HUES48 (cell line): ENCODE results near the gene SUSD3.

Source experiments
- H3K27ac ChIP-seq: one replicate; pipeline ENCODE4 v1.7.0; 2013; ENCODE audit warnings: low read depth, low read length, inconsistent platforms
- H3K27me3 ChIP-seq: 2 replicates; pipeline ENCODE4 v1.6.1; 2013; ENCODE audit warnings: mild to moderate bottlenecking, low read length; ENCODE audit not compliant: control insufficient read depth, insufficient read depth
- H3K36me3 ChIP-seq: 2 replicates; pipeline ENCODE4 v1.6.1; 2013; ENCODE audit warnings: low read length; ENCODE audit not compliant: control insufficient read depth, insufficient read depth
- H3K4me1 ChIP-seq: 2 replicates; pipeline ENCODE4 v1.6.1; 2013; ENCODE audit warnings: mild to moderate bottlenecking, low read length; ENCODE audit not compliant: control insufficient read depth, insufficient read depth
- H3K4me3 ChIP-seq: 2 replicates; pipeline ENCODE4 v1.5.1; 2013; ENCODE audit warnings: mild to moderate bottlenecking, low read depth, low read length
- H3K9ac ChIP-seq: 2 replicates; pipeline ENCODE4 v1.6.1; 2013; ENCODE audit warnings: mild to moderate bottlenecking, low read depth, low read length, moderate library complexity
- H3K9me3 ChIP-seq: 2 replicates; pipeline ENCODE4 v1.6.1; 2013; ENCODE audit warnings: low read length; ENCODE audit not compliant: control insufficient read depth, insufficient read depth

The SUSD3 gene

DNA sequence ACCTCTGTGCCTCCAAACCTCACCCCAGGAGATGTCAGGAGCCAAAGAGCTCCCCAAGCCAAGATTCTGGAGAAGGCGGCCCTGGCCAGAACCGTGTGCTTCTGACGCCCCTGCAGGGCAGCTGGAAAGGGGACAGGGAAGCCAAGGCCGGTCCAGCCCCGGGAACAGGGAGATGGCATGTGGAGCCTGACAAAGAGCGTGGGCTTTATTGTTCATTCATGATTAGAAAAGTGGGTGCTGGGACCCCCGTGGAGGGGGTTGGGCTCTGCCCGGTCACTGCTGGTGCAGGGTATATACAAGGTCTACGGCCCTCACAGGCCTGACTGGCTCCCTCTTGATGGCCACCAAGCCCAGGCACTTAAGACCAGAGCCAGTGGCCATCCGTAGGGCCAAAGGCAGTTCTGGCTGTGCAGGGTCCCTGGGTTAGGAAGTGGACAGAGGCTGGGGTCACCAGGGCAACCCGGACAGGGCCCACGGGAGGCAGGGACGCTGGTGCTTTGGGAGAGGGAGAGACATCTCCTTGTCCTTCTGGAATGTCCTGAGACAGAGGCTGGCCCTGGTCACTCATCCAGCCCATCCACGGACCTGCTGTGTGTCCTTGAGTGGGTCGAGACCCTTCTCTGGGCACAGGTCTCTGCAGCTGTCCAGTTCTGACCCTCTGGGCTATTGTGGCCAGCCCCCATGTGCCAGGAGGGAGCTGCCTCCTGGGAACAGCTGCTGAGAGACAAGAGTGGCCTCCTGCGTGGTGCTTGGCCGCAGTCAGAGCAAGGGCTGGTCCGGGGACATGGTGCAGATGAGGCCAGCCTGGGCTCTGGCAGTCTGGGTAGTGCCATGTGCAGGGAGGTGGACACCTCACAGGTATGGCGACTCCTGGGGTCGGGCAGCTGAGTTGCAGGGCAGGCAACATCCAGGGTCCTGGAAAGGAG lies 63.1 kb downstream of the SUSD3 start:
- H3K4me3 ChIP-seq = no peak overlapping the region
- no peaks in the 10 kb centered on the region for H3K9me3 ChIP-seq
- H3K9ac ChIP-seq = no peak overlapping the region
- H3K27ac ChIP-seq = no peak overlapping the region
- peaks cover 2% of the 10 kb centered on the region; the same call in 1 of the 2 replicates for H3K4me1 ChIP-seq
- peaks cover 13% of the 10 kb centered on the region for H3K36me3 ChIP-seq
- no peaks in the 10 kb centered on the region for H3K27me3 ChIP-seq

DNA sequence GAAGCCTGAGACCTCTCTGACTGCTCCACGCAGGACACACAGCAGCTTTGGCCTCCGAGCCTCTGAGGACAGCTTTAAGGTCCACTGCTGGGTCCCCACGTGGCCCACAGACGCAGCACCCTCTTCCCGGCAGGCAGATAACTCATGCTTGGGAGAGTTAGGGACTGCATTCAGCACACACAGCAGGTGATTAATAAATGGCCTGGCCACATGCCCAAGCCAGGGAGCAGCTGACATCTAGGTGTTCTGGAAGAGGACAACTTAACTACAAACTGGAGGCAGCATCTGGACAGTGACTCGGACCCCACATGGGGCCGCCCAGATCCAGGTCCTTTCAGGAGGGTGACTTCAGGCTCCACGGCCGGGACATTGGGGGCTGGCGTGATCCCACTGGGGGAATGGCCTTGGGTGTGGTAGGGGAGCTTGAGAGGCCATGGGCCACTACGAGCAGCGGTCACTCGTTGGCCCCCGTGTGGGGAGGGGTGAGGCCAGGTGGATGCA lies 64.3 kb downstream of the SUSD3 start:
- Histone ChIP-seq H3K9me3 (no peaks in the 10 kb centered on the region), H3K27ac (no peak overlapping the region), H3K4me3 (no peak overlapping the region), H3K4me1 (peaks cover 10% of the 10 kb centered on the region), H3K36me3 (peaks cover 13% of the 10 kb centered on the region), H3K27me3 (no peaks in the 10 kb centered on the region), H3K9ac (no peak overlapping the region)

DNA sequence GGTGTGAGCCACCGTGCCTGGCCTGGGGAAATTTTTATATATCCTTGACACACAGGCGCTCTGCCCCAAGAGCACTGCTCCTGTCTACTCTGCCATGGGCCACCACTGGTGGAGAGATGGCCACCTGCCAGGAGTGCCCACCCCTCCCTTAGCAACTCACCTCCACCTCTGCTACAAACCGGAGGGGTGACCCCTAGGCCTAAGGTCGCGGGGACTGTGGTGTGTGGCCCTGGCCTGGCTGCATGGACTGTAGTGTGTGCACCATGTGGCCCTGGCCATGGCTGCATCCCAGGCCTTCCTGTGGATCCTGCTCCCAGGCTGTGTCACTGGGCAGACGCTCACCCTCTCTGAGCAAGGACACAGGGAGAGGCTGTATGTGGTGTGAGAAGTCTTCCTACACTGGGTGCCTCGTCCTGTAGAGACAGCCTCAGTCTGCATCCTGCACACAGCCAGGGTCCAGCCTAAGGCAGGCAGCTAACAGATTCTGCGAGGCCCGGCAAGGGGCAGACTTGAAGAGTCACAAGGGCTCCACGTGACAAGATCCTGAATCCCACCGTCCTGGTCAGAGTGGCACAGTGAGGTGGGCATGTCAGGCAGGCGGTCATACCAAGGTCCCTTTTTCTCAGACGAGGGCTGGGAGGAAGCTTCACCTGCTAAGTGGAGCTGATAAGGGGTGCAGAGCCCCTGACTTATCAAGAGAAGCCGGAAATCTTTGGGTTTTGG lies 65.2 kb downstream of the SUSD3 start:
- H3K36me3 ChIP-seq = peaks cover 13% of the 10 kb centered on the region
- no peak overlapping the region for H3K27ac ChIP-seq
- no peaks in the 10 kb centered on the region for H3K27me3 ChIP-seq
- no peaks in the 10 kb centered on the region for H3K9me3 ChIP-seq
- peaks cover 10% of the 10 kb centered on the region for H3K4me1 ChIP-seq
- H3K9ac ChIP-seq = no peak overlapping the region
- no peak overlapping the region for H3K4me3 ChIP-seq

DNA sequence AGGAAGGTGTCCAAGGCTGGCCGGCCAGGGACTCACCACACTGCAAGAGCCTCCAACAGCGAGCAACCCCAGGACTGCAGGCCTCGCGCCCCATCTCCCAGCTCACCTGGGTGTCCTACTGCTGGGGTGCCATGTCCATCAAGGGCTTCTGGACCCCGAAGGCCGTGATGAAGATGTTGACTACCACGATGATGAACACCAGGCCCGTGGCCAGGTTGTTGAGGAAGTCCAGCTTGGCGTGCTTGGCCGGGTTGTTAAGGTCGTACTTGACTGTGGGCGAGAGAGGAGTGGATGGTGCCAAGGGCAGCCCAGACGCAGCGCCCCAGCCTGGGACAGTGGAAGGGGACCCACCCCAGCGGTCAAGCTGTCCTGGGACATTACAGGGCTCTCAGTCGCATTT lies 66.3 kb downstream of the SUSD3 start:
- peaks cover 13% of the 10 kb centered on the region for H3K36me3 ChIP-seq
- H3K4me3 ChIP-seq = no peak overlapping the region
- H3K4me1 ChIP-seq = peaks cover 10% of the 10 kb centered on the region

DNA sequence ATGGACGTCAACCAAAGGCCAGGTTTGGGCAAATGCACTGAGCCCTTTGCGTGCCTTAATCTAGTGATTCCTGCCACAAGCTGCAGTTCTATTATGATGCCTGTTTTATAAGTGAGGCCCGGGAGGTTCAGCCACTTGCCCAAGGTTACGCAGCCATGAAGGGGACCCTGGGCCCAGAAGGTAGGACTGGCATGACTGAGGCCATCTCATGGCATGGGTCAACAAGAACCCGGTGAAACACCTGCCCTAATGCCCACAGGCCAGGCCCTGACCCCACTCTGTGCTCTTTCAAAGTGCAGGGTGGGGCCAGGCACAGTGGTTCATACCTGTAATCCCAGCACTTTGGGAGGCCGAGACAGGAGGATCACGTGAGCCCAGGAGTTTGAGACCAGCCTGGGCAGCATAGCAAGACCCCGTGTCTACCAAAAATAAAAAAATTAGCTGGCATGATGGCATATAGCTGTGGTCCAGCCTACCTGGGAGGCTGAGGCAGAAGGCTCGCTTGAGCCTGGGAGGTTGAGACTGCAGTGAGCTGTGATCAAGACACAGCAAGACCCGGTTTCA lies 66.9 kb downstream of the SUSD3 start:
- H3K27me3 ChIP-seq = no peaks in the 10 kb centered on the region

More for the DNA sequence above, 66.3 kb downstream of the SUSD3 start:
- Histone ChIP-seq H3K9me3 (no peaks in the 10 kb centered on the region), H3K27me3 (no peaks in the 10 kb centered on the region), H3K27ac (no peak overlapping the region), H3K9ac (no peak overlapping the region)

DNA sequence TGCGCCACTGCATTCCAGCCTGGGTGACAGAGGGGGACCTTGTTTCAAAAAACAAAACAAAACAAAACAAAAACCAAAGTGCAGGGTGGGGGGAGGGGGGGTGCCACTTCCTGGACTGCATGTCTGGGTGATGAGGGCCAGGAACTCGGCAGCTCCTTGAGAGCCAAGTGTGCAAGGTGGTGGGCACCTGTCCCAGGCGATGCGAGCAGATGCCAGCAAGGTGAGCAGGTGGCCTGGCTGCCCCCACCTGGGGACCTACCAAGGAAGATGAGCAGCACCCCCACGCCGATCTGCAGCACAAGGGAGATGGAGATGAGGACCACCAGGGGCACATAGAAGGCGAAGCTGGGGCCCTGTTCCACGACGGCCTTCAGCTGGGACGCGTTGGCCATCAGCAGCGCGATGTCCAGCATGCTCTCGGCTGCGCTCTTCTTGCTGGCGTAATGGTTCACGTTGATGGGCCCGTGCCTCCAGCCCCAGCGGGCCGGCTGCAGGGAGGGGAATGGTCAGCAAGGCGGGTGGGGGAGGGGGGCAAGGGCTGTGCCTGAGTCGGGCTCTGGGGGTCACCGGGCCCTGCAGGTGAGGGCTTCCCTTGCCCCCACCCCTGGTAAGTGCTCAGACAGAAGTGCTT lies 67.8 kb downstream of the SUSD3 start:
- H3K27ac ChIP-seq = no peak overlapping the region

More for the DNA sequence above, 66.9 kb downstream of the SUSD3 start:
- Histone ChIP-seq H3K9me3 (no peaks in the 10 kb centered on the region), H3K9ac (no peak overlapping the region), H3K36me3 (peaks cover 13% of the 10 kb centered on the region), H3K27ac (no peak overlapping the region), H3K4me1 (peaks cover 10% of the 10 kb centered on the region), H3K4me3 (no peak overlapping the region)

DNA sequence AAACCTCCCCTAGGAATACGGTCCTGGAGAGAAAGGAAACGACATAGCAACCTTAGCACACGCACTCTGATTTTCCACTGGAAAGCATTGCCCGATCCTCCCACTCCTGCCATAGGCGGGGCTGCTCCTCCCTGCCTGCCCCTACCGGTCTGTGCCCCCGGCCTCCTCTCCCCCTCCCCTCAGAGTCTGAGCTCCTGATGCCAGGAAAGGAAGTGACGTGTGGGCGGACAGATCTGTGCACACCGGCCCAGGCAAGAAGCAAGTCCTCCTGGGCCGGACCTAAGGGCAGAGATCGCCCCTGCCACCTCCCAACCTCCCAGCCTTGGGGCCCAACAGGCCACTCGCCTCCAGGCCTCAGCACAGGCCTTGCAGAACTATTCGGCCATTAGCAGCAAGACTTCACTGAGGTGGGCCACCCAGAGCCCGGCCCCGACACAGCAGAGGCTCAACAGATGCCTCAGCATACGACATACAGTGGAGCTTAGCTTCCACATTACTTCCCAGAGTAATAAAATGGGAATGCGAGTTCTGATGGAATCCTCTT lies 68.4 kb downstream of the SUSD3 start:
- H3K4me1 ChIP-seq = peaks cover 10% of the 10 kb centered on the region
- no peaks in the 10 kb centered on the region for H3K9me3 ChIP-seq
- H3K9ac ChIP-seq = no peak overlapping the region
- peaks cover 13% of the 10 kb centered on the region for H3K36me3 ChIP-seq
- H3K27me3 ChIP-seq = no peaks in the 10 kb centered on the region
- H3K4me3 ChIP-seq = no peak overlapping the region
- H3K27ac ChIP-seq = no peak overlapping the region

More for the DNA sequence above, 67.8 kb downstream of the SUSD3 start:
- Histone ChIP-seq H3K36me3 (peaks cover 13% of the 10 kb centered on the region), H3K27me3 (no peaks in the 10 kb centered on the region), H3K9ac (no peak overlapping the region), H3K4me3 (no peak overlapping the region), H3K4me1 (peaks cover 10% of the 10 kb centered on the region), H3K9me3 (no peaks in the 10 kb centered on the region)

DNA sequence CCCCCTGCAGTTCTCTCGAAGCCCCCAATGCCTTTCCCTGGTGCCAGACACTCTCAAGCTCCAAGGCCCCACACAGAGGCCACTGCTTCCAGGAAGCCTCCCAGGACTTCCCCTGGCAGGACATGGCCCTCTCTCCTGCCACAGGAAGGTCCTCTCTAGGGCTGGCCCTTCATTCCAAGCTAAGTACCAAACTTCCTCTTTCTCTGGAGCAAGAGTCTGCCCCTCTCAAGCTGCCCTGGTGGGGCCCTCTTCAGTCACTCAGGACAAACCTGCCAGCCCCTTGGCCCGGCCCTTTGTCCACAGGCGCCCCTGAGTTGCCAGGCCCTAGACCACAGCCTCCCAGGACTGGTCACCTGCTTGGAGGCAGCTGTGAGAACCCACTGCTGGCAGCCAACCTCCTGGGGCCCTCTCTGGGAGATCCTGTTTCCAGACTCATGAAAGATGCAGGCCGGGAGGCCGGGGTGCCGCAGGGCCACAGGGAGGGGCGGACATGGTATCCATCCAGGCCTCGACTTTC lies 69.0 kb downstream of the SUSD3 start:
- H3K27ac ChIP-seq = no peak overlapping the region
- no peak overlapping the region for H3K9ac ChIP-seq
- no peaks in the 10 kb centered on the region for H3K27me3 ChIP-seq

DNA sequence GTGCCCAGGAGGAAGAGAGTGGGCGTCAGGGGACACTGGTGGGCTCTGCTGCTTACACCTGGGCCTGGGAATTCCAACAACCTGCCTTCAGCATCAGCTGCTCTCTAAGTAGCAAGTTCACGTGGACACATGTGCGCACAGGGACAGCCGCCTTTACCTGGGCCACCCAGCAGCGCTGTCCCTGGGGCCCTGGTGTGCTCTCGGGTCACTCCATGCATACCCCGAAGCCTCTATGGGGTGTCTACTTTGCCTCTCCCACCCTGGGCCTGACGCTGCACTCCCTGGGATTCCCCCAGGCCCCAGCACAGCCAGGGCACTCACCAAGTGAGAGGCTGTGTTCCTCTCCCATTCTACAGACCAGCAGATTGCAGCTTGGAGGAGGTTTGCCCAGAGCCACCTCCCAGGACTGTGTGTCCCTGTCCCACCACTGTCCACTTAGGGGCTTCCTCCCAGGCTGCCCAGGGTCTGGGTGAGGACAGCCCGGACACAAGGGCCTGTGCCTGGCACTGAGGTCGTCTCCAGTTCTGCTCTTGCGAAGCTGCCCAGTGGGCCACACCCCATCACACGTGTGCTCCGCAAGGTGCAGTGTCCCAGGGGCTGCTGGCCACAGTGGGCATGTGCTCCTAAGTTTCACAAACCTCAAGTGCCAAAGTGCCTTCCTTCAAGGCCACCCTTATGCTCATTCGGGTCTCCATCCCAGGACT lies 69.7 kb downstream of the SUSD3 start:
- no peaks in the 10 kb centered on the region for H3K9me3 ChIP-seq
- H3K27me3 ChIP-seq = no peaks in the 10 kb centered on the region
- H3K36me3 ChIP-seq = peaks cover 13% of the 10 kb centered on the region
- H3K4me1 ChIP-seq = peaks cover 16% of the 10 kb centered on the region
- no peak overlapping the region for H3K9ac ChIP-seq
- no peak overlapping the region for H3K4me3 ChIP-seq
- H3K27ac ChIP-seq = no peak overlapping the region

More for the DNA sequence above, 69.0 kb downstream of the SUSD3 start:
- Histone ChIP-seq H3K4me3 (no peak overlapping the region), H3K36me3 (peaks cover 13% of the 10 kb centered on the region), H3K9me3 (no peaks in the 10 kb centered on the region), H3K4me1 (peaks cover 10% of the 10 kb centered on the region)
